SH-SY5Y (cell line): ENCODE measurements around the gene AK5.

ENCODE experiments used
- GATA2 ChIP-seq: IDR thresholded peaks from 2 replicates; pipeline ENCODE4 v1.6.1; 2011; ENCODE audit warnings: mild to moderate bottlenecking, low read depth, low read length
- GATA3 ChIP-seq: IDR thresholded peaks from 2 replicates; pipeline ENCODE4 v1.6.1; 2011; ENCODE audit warnings: low read depth, mild to moderate bottlenecking, low read length, moderate library complexity

Gene AK5

GRCh38 chr1:77463216-77463615 lies 181.4 kb downstream of the AK5 start:
- no peak for TF ChIP-seq GATA3
- no peak for TF ChIP-seq GATA2

DNA sequence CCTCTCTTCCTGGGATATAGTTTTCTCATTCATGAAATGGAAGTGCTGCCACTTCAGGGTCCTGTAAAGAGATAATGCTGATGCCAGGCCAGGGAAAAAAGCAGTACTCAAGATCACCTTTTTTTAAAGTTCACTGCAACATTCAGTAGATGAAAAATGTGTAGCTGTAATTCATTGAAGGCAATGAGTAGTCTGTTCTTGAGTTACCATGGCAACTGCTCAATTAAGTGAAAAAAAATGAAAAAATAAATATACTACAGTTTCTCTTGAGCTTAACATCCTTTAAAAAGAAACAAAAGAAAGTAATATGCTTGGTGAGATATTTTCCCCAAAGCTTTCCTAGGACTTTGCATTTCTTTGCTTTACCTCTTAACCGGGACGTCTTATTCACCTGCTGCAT lies 183.3 kb downstream of the AK5 start:
- TF ChIP-seq GATA3: no peak
- TF ChIP-seq GATA2: no peak

- TF ChIP-seq GATA2 (no peak), GATA3 (no peak)
These were observed 184.1 kb downstream of the AK5 start for GRCh38 chr1:77465922-77466321.

DNA sequence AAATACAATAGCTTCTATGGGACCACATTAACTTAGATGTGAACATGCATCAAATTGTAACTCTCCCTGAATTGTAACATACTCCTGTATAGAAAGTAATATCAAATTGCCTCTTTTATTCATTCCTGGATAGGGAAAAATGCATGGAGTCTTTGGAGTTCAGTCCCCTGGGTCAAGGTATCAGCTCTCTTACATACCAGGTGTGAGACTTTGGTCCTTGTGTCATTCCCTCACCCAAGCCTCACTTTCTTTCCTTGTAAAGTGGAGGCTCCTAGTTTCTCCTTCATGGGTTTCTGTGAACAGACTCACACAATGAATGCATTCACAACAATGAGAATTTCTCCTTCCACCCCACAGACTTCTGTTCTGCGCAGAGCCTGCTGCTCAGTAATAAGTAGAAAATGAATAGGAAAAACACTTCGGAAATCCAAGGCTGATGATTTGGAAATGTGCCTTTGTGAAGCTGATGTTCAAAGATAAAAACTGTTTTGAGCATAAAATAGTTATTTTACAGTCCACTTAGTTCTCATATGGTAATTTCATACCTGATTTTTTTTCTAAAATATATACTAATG lies 185.3 kb downstream of the AK5 start:
- TF ChIP-seq GATA3: no peak
- no peak for TF ChIP-seq GATA2

DNA sequence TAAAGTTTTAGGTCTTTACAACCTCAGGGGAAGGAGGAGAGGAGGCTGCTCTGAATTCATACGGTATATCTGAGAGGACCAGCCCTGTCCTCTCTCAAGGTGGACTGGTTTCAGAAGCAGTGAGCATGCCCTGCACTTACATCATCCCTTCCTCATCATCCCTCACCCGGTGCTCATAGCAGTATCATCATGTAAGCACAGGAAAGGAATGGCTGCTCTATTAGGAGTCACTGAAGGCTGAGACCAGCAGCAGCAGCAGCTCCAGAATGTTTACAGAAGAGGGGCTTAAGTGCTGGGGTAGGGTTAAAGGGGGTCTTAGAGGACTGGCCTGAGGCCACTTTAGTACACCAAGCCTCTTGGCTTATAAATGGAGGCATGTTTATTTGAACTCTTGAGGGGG lies 185.9 kb downstream of the AK5 start:
- TF ChIP-seq GATA2: no peak
- no peak for TF ChIP-seq GATA3

DNA sequence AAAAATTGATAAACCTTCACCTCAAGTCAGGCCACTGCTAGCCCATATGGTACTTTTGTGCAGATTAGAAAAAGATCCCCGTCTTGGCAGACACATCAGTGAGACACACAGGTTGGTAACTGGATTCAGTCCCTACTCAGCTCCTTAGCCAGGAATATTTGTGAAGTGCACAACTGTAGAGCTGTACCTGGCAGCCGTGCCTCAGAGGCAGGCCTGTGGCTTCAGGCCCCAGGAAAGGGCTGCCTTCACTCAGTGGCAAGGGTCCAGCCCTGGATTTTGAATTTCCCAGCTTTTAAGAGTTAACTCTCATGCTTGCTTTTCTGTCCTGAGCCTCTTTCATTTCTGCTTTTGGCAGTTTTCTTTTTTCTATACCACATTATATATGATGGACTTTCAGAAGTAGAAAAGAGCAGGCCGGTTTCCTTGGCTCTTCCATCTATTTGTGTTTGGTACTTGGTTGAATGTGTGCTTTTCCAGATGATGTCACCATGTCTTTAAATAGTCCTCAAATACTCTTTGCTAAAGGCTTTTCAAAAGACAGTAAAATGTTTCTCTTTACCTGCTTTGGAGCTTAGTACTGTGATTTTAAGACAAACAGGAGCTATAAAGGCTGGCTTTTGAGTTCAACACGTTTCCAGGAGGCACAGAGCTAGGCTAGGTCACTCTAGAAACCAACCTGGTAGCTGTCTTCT lies 186.6 kb downstream of the AK5 start:
- TF ChIP-seq GATA3 (no peak), GATA2 (no peak)

- TF ChIP-seq GATA2 (no peak), GATA3 (no peak)
These were observed 187.3 kb downstream of the AK5 start for GRCh38 chr1:77468949-77469710.

GRCh38 chr1:77471691-77472090 lies 189.9 kb downstream of the AK5 start:
- TF ChIP-seq GATA2 (no peak), GATA3 (no peak)

GRCh38 chr1:77473690-77474089 lies 191.9 kb downstream of the AK5 start:
- TF ChIP-seq GATA3 (no peak), GATA2 (no peak)

DNA sequence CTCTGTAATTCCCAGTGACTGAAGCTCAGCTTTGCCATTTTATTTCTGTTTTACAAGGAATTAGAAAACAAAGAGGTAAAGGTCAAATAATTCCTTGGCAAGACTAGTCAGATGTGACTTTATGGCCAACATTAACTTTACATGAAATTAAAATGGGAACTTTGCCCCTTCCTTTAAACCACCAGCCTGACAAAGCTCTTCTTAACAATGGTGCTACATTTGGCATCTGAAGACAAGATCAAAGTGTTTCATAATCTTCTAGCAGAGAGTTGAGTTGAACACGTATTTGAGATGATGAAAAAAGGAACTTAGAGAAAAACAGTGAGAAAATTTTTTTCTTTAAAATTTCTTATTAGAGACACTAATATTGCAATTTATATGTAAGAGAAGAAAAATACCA lies 193.8 kb downstream of the AK5 start:
- no peak for TF ChIP-seq GATA2
- TF ChIP-seq GATA3: no peak

- TF ChIP-seq GATA2: no peak
- TF ChIP-seq GATA3: no peak
These were observed 194.7 kb downstream of the AK5 start for GRCh38 chr1:77476475-77476874.

DNA sequence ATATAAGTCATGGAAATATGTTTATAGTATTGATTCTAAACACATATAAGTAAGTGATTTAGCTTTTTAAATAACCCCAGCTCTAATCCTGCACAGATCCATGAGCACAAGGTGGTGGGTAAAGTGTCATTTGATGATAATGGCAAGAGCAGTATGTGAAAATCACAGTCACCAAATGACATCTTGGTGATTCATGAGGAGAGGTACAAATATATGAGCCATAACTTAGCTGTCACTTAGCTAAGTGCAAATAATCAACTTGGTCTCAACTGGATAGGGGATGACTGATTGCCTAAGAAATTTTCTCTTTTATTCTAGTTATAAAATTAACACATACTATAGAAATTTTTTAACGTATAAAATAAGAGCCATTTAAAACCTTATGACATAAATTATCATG lies 202.5 kb downstream of the AK5 start:
- TF ChIP-seq GATA2 (no peak), GATA3 (no peak)

- no peak for TF ChIP-seq GATA3
- TF ChIP-seq GATA2: no peak
These were observed 203.1 kb downstream of the AK5 start for GRCh38 chr1:77484926-77485325.

GRCh38 chr1:77487631-77488030 lies 205.8 kb downstream of the AK5 start:
- TF ChIP-seq GATA2 (no peak), GATA3 (no peak)

DNA sequence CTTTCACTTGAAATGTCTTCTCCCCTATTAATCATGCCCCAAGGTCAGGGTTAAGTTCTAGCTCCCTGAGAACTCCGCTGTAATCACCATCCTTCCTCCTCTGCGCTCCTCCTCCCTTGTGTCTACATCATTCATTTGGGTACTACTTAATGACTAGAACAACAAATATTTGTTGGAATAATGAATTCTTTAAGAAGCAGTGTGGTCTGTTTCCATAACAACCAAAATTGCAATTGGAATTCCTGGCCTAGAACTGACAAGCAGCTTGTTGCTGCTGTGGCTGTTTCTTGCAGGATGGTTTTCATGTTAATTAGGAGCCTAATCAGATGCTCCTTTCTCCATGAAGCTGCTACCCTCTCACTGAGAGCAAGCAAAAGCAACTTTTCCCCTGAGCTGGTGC lies 208.1 kb downstream of the AK5 start:
- no peak for TF ChIP-seq GATA2
- TF ChIP-seq GATA3: no peak
